Measurements from ENCODE around the gene TECPR1. TPM values are rescaled to one million over a fixed set of nuclear protein-coding genes. Genes with fewer than 3 reads are reported as not detected.
A peak's percentile ranks its signal among the peaks of the same experiment; 100 is the strongest.

The TECPR1 gene
- polyA plus RNA-seq, 4 donors, result 9.2 to 20.6 (median 12.7) TPM

DNA sequence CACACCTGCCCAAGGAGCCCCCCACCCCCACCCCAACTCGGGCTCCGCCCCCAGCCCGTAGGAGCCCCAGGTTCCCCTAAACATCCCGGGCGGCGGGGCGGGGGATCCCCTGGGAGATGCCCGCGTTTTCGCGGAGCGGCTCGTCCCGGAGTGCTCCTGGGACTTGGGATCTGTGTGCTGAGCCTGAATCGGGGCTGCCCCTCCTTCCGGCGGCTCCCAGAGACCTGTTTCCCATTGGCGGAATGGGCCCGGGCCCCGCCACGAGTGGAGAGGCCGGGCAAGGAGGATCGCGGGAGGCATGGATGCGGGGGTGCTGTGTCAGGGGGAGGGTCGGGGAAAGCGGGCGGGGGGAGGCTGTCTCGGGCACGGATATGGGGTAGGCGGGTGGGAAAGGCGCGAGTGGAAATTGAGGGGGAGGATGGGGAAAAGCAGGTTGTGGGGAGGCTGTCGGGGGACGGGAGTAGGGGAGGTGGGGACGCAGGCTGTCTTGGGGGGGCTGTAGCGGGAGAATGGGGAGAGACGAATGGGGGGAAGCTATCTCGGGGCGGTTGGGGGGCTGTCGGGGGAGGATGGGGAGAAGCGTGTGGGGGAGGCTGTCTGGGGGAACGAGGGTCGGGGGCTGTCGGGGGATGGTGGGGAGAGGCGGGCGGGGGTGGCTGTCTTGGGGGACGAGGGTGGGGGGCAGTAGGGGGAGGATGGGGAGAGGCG lies 41.4 kb downstream of the TECPR1 start:
- Histone ChIP-seq H3K4me3 (ENCODE audit: low read depth in 1 of 3, low read length in 3 of 3) (peak overlapping the region in 2 of 3 donors; percentile 13 to 49), H3K4me1 (ENCODE audit: control insufficient read depth in 3 of 3, insufficient read depth in 2 of 3, low read depth in 1 of 3, low read length in 2 of 3) (peaks cover 0 to 6% (median 2%) of the 10 kb centered on the region in 3 donors), H3K27me3 (ENCODE audit: control insufficient read depth in 3 of 3, insufficient read depth in 3 of 3, low read length in 3 of 3) (no peaks in the 10 kb centered on the region), H3K27ac (ENCODE audit: low read depth in 1 of 3, low read length in 2 of 3) (no peak overlapping the region), H3K36me3 (ENCODE audit: control insufficient read depth in 3 of 3, insufficient read depth in 2 of 3, low read depth in 1 of 3, low read length in 3 of 3) (peaks cover 3 to 22% (median 3%) of the 10 kb centered on the region in 3 donors), H3K9me3 (ENCODE audit: control insufficient read depth in 2 of 2, insufficient read depth in 1 of 2, low read depth in 1 of 2, low read length in 1 of 2) (no peaks in the 10 kb centered on the region)
- FAIRE-seq (no peak), DNase-seq (peak; percentile 17 to 20)
- WGBS, 3 donors, result 2 to 16% (median 4%) methylated on average over 34 to 49 of the region's 49 CpGs

DNA sequence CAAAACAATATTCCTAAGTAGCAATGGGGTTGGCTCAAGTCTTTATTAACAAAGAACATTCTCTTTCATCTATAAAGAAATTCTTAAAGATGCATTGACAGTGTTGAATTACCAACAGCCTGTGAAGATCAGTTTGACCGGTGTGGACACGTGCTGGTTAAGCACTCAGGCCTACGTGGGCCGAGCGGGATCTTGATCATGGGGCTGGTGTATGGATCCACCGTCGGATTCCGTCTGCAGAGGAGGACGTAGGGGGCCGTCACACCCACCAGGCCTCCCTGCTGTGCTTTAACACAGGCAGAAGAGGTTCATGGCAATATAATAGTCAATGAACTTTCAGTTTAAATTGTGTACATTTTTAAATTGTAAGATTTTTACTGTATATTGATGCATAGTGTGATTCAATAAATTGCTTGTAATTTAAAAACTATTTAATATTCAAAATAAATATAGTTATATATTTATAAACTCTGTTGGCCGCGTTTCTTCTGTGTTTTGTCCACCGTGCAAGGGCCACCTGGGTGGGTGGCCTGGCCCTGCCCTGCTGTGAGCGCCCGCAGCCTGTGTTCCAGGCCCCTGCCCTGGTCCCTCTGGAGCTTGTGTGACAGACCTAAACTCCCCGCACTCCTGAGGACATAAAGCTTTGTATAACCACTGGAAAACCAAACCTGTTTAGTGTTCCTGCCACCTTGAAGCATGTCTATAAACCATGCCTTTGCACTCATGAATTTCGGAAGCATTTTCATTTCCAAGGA lies 42.7 kb downstream of the TECPR1 start:
- no peak for FAIRE-seq
- 91 to 95% (median 92%) methylated on average over 17 of the region's 17 CpGs for WGBS, 3 donors
- Histone ChIP-seq H3K36me3 (ENCODE audit: control insufficient read depth in 3 of 3, insufficient read depth in 2 of 3, low read depth in 1 of 3, low read length in 3 of 3) (peaks cover 3 to 32% (median 3%) of the 10 kb centered on the region in 3 donors), H3K9me3 (ENCODE audit: control insufficient read depth in 2 of 2, insufficient read depth in 1 of 2, low read depth in 1 of 2, low read length in 1 of 2) (no peaks in the 10 kb centered on the region), H3K4me1 (ENCODE audit: control insufficient read depth in 3 of 3, insufficient read depth in 2 of 3, low read depth in 1 of 3, low read length in 2 of 3) (peaks cover 2 to 10% (median 2%) of the 10 kb centered on the region in 3 donors), H3K4me3 (ENCODE audit: low read depth in 1 of 3, low read length in 3 of 3) (no peak overlapping the region), H3K27ac (ENCODE audit: low read depth in 1 of 3, low read length in 2 of 3) (no peak overlapping the region), H3K27me3 (ENCODE audit: control insufficient read depth in 3 of 3, insufficient read depth in 3 of 3, low read length in 3 of 3) (no peaks in the 10 kb centered on the region)
- no peak for DNase-seq

DNA sequence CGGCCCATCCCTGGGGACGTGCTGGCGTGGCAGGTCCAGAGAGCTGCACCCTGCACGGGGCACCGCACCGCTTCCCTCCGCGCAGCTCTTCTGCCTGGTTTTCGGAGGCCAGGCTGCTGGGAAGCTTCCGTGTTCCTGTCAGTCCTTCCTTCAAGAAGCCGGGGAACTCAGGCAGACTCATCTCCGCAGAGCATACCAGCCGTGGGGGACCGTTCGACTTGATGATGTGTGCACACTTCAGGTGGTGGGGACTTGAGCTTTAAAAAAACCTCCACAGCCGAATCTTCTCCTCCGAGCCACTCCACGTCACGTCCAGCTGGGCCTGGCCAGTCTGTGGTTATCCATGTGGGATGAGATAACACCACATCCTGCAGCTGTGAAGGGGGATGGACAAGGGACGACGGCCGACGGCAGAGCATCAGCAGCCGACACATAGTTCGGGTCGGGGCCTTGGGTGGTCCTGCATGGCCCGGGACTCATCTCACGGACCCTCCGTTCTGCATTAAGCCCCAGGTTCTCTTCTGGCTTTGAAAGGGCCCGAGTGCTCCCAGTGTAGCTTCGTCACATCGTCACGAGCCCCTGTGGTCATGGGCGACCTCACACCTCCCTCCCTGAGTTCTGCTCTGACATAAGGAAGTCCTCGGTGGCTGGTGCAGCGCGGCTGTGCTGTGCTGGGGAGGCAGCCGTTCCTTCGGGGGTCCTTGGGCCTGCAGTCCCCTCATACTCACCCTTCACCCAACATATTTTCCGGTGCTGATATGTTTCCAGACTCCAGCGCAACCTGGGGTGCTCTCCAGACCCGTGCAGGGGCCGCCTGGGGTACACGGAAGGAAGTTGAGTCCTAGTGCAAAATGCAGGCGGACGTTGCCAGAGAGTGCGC lies 45.3 kb downstream of the TECPR1 start:
- FAIRE-seq (no peak), DNase-seq (no peak)
- no peaks in the 10 kb centered on the region for H3K27me3 ChIP-seq (ENCODE audit: control insufficient read depth in 3 of 3, insufficient read depth in 3 of 3, low read length in 3 of 3)
- no peaks in the 10 kb centered on the region for H3K9me3 ChIP-seq (ENCODE audit: control insufficient read depth in 2 of 2, insufficient read depth in 1 of 2, low read depth in 1 of 2, low read length in 1 of 2)
- WGBS, 3 donors, result 94 to 96% (median 94%) methylated on average over 47 of the region's 47 CpGs
- no peak overlapping the region for H3K27ac ChIP-seq (ENCODE audit: low read depth in 1 of 3, low read length in 2 of 3)
- peaks cover 3 to 53% (median 8%) of the 10 kb centered on the region in 3 donors for H3K36me3 ChIP-seq (ENCODE audit: control insufficient read depth in 3 of 3, insufficient read depth in 2 of 3, low read depth in 1 of 3, low read length in 3 of 3)
- H3K4me1 ChIP-seq (ENCODE audit: control insufficient read depth in 3 of 3, insufficient read depth in 2 of 3, low read depth in 1 of 3, low read length in 2 of 3), result peaks cover 2 to 9% (median 2%) of the 10 kb centered on the region in 3 donors
- no peak overlapping the region for H3K4me3 ChIP-seq (ENCODE audit: low read depth in 1 of 3, low read length in 3 of 3)

DNA sequence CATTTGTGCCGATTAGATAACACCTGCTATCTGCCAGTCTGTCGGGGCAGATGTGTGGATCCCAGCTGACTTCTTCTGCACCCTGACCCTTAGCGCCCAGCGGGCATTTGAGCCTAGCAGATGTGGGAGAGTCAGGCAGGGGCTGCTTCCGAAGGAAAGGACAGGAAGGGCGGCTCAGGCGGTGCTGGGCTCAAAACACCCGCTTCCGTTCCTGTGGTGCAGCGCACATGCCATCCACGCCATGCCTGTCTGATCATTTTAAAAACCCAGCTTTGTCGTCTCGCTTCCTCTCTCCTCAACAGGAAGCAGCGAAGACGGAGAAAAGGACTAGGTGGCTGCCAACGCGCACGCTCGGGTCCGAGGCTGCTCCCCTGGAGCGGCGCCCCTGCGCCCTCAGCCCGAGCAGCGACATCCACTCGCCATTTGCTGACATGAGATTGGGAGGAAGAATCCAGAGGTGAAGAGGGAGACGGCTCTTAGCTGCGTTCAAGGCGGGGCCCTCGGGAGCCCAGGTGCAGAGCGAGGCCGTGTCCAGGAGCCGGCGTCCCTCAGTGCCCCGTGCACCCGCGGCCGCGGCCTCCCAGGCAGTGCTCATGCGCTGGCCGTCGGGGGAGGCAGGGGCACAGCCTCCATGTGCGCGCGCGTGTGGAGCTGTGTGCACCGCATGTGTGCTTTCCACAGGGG lies 46.7 kb downstream of the TECPR1 start:
- DNase-seq, result no peak
- H3K27ac ChIP-seq (ENCODE audit: low read depth in 1 of 3, low read length in 2 of 3), result peak overlapping the region in 2 of 3 donors; percentile 47 to 69
- FAIRE-seq, result no peak
- H3K27me3 ChIP-seq (ENCODE audit: control insufficient read depth in 3 of 3, insufficient read depth in 3 of 3, low read length in 3 of 3), result no peaks in the 10 kb centered on the region
- no peak overlapping the region for H3K4me3 ChIP-seq (ENCODE audit: low read depth in 1 of 3, low read length in 3 of 3)
- H3K9me3 ChIP-seq (ENCODE audit: control insufficient read depth in 2 of 2, insufficient read depth in 1 of 2, low read depth in 1 of 2, low read length in 1 of 2), result no peaks in the 10 kb centered on the region
- H3K36me3 ChIP-seq (ENCODE audit: control insufficient read depth in 3 of 3, insufficient read depth in 2 of 3, low read depth in 1 of 3, low read length in 3 of 3), result peaks cover 3 to 55% (median 8%) of the 10 kb centered on the region in 3 donors
- WGBS, 3 donors, result 37 to 87% (median 59%) methylated on average over 39 to 47 of the region's 47 CpGs
- peaks cover 0 to 7% (median 2%) of the 10 kb centered on the region in 3 donors for H3K4me1 ChIP-seq (ENCODE audit: control insufficient read depth in 3 of 3, insufficient read depth in 2 of 3, low read depth in 1 of 3, low read length in 2 of 3)

DNA sequence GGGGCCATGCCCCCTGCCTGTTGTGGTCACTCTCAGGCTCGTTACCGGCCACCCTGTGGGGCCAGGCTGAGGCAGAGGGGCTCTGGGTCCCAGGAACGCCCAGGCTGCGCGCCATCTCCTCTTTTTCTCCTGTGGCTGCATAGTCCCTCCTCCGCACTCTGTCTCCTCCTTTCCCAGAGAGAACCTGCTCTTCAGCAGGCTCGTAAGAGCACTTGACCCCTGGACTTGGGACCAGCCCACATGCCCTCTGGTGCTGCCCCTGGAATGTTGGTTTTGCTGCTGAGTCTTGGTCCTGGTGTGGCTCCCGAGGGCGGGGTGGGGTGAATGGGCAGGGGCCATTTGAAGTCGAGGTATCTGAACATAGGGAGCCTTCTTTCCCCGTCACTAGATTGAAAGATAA lies 47.4 kb downstream of the TECPR1 start:
- H3K27ac ChIP-seq (ENCODE audit: low read depth in 1 of 3, low read length in 2 of 3), result peak overlapping the region in 2 of 3 donors; percentile 48 to 52
- FAIRE-seq (no peak), DNase-seq (peak; percentile 70 to 94)
- no peaks in the 10 kb centered on the region for H3K27me3 ChIP-seq (ENCODE audit: control insufficient read depth in 3 of 3, insufficient read depth in 3 of 3, low read length in 3 of 3)
- H3K36me3 ChIP-seq (ENCODE audit: control insufficient read depth in 3 of 3, insufficient read depth in 2 of 3, low read depth in 1 of 3, low read length in 3 of 3), result peaks cover 3 to 55% (median 8%) of the 10 kb centered on the region in 3 donors
- H3K4me3 ChIP-seq (ENCODE audit: low read depth in 1 of 3, low read length in 3 of 3), result no peak overlapping the region
- no peaks in the 10 kb centered on the region for H3K9me3 ChIP-seq (ENCODE audit: control insufficient read depth in 2 of 2, insufficient read depth in 1 of 2, low read depth in 1 of 2, low read length in 1 of 2)
- peaks cover 0 to 7% (median 2%) of the 10 kb centered on the region in 3 donors for H3K4me1 ChIP-seq (ENCODE audit: control insufficient read depth in 3 of 3, insufficient read depth in 2 of 3, low read depth in 1 of 3, low read length in 2 of 3)
- 31 to 64% (median 40%) methylated on average over 11 of the region's 11 CpGs for WGBS, 3 donors

DNA sequence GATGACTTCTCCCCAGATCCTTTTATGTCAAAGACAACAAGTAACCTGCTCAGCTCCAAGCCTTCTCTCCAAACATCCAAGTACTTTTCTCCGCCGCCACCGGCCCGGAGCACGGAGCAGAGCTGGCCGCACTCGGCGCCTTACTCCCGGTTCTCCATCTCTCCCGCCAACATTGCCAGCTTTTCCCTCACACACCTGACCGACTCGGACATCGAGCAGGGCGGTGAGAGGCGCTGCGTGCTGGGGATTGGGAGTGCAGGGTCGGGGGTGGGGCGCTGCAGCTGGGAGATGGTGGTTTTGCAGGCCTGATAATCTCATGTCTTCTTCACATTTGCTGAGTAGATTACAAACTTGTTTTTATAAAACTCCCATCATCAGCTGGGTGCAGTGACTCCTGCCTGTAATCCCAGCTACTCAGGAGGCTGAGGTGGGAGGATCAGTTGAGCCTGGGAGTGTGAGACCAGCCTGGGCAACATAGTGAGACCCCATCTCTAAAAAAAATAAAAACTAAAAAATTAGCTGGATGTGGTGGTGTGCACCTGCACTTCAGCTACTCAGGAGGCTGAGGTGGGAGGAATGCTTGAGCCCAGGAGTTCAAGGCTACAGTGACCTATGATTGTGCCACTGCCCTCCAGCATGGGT lies 47.9 kb downstream of the TECPR1 start:
- 87 to 95% (median 95%) methylated on average over 18 of the region's 18 CpGs for WGBS, 3 donors
- Histone ChIP-seq H3K36me3 (ENCODE audit: control insufficient read depth in 3 of 3, insufficient read depth in 2 of 3, low read depth in 1 of 3, low read length in 3 of 3) (peaks cover 3 to 57% (median 8%) of the 10 kb centered on the region in 3 donors), H3K9me3 (ENCODE audit: control insufficient read depth in 2 of 2, insufficient read depth in 1 of 2, low read depth in 1 of 2, low read length in 1 of 2) (no peaks in the 10 kb centered on the region), H3K4me3 (ENCODE audit: low read depth in 1 of 3, low read length in 3 of 3) (no peak overlapping the region), H3K4me1 (ENCODE audit: control insufficient read depth in 3 of 3, insufficient read depth in 2 of 3, low read depth in 1 of 3, low read length in 2 of 3) (peaks cover 0 to 7% (median 2%) of the 10 kb centered on the region in 3 donors), H3K27ac (ENCODE audit: low read depth in 1 of 3, low read length in 2 of 3) (peak overlapping the region in 2 of 3 donors; percentile 48 to 52), H3K27me3 (ENCODE audit: control insufficient read depth in 3 of 3, insufficient read depth in 3 of 3, low read length in 3 of 3) (no peaks in the 10 kb centered on the region)
- no peak for FAIRE-seq
- DNase-seq, result no peak

DNA sequence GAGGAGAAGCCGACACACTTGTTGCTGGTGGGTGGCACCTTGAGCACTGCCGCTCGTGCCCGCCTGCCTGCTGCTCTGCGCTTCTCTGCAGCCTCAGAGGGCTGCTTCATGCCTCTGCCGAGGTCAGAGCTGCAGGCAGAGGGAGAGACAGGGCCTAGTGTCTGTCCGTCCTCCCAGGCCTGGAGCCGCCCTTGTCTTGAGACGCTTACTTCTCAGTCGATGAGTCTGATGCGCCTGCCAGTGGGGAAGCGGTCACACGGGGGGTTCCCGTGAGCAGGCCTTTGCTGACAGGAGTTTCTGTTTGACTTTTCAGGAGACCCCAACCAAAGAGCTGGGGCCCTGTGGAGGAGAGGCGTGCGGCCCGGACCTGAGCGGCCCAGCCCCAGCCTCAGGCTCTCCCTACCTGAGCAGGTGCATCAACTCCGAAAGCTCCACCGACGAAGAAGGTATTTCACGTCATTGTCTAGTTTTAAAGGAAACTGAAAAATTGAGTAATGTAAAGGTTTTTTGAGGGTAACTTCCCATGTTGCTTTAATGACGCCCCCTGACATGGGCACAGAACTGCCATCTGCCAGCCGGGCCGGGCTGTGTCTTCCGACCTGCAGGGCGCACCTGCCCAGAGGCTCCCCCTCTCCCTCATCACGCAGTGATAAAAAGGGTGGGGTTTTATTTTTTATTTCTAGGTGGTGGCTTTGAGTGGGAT lies 48.6 kb downstream of the TECPR1 start:
- no peak for FAIRE-seq
- H3K36me3 ChIP-seq (ENCODE audit: control insufficient read depth in 3 of 3, insufficient read depth in 2 of 3, low read depth in 1 of 3, low read length in 3 of 3), result peaks cover 3 to 59% (median 10%) of the 10 kb centered on the region in 3 donors
- 76 to 85% (median 79%) methylated on average over 28 of the region's 28 CpGs for WGBS, 3 donors

More for the DNA sequence above, 48.6 kb downstream of the TECPR1 start:
- H3K9me3 ChIP-seq (ENCODE audit: control insufficient read depth in 2 of 2, insufficient read depth in 1 of 2, low read depth in 1 of 2, low read length in 1 of 2), result peaks cover 0 to 2% of the 10 kb centered on the region in 2 donors
- H3K4me3 ChIP-seq (ENCODE audit: low read depth in 1 of 3, low read length in 3 of 3), result no peak overlapping the region
- peak overlapping the region in 1 of 3 donors; percentile 71 for H3K27ac ChIP-seq (ENCODE audit: low read depth in 1 of 3, low read length in 2 of 3)
- H3K4me1 ChIP-seq (ENCODE audit: control insufficient read depth in 3 of 3, insufficient read depth in 2 of 3, low read depth in 1 of 3, low read length in 2 of 3), result peaks cover 0 to 7% (median 2%) of the 10 kb centered on the region in 3 donors
- H3K27me3 ChIP-seq (ENCODE audit: control insufficient read depth in 3 of 3, insufficient read depth in 3 of 3, low read length in 3 of 3), result no peaks in the 10 kb centered on the region
- DNase-seq, result no peak
